NCI-H2196 treated with DMSO at 0.1 percent for 48 hours (cell line): ENCODE data around the gene PRR30.
"Not testable (repeated sequence)": the region's sequence is repeated elsewhere in the genome, so short reads cannot be mapped to it uniquely, and the experiment has no call there.

Source experiments
- DNase-seq: peaks from one replicate; lab custom pipeline; 2025; ENCODE audit not compliant: unreplicated experiment; lab: John Stamatoyannopoulos, UW

Gene PRR30

GRCh38 chr2:27139310-27139709, at the start of gene PRR30:
Gene PRR30, minus strand, starts transcription at chr2:27139410. Its CDS starts 1,081 bp downstream, at chr2:27138329.
- no peak for DNase-seq

- DNase-seq, result no peak
These were observed 47.6 kb upstream of the PRR30 start for GRCh38 chr2:27186613-27187345.

- no peak for DNase-seq
These were observed 46.3 kb upstream of the PRR30 start for GRCh38 chr2:27185331-27186026.

GRCh38 chr2:27184115-27184514, 44.9 kb upstream of the PRR30 start:
- DNase-seq, result no peak

GRCh38 chr2:27182346-27182745, 43.1 kb upstream of the PRR30 start:
- no peak for DNase-seq

GRCh38 chr2:27179344-27180000, 40.3 kb upstream of the PRR30 start:
- DNase-seq, result no peak

GRCh38 chr2:27178469-27178868, 39.3 kb upstream of the PRR30 start:
- no peak for DNase-seq

- no peak for DNase-seq
These were observed 38.5 kb upstream of the PRR30 start for GRCh38 chr2:27177441-27178351.

- not testable (repeated sequence) for DNase-seq
These were observed 36.6 kb upstream of the PRR30 start for GRCh38 chr2:27175781-27176180.

GRCh38 chr2:27175330-27175729, 36.1 kb upstream of the PRR30 start:
- no peak for DNase-seq

- DNase-seq, result no peak
These were observed 35.4 kb upstream of the PRR30 start for GRCh38 chr2:27174638-27175037.

- no peak for DNase-seq
These were observed 32.2 kb upstream of the PRR30 start for GRCh38 chr2:27171351-27171848.

GRCh38 chr2:27170581-27171337, 31.5 kb upstream of the PRR30 start:
- DNase-seq, result no peak

- no peak for DNase-seq
These were observed 26.0 kb upstream of the PRR30 start for GRCh38 chr2:27164960-27165763.

- no peak for DNase-seq
These were observed 23.2 kb upstream of the PRR30 start for GRCh38 chr2:27162151-27163121.

GRCh38 chr2:27160191-27160590, 21.0 kb upstream of the PRR30 start:
- no peak for DNase-seq

GRCh38 chr2:27159271-27159670, 20.1 kb upstream of the PRR30 start:
- no peak for DNase-seq

- no peak for DNase-seq
These were observed 19.3 kb upstream of the PRR30 start for GRCh38 chr2:27158468-27158867.
